NT2/D1 (cell line): ENCODE data around the gene BBOF1.

Source experiments
- SUZ12 ChIP-seq: IDR thresholded peaks from 2 replicates; pipeline ENCODE4 v1.6.1; 2011; ENCODE audit not compliant: insufficient read length, insufficient read depth; ENCODE audit errors: extremely low read depth
- YY1 ChIP-seq: IDR thresholded peaks from 2 replicates; pipeline ENCODE4 v1.6.1; 2011; ENCODE audit not compliant: insufficient read length, insufficient read depth
- ZNF274 ChIP-seq: IDR thresholded peaks from 2 replicates; pipeline ENCODE4 v1.6.1; 2011; ENCODE audit warnings: mild to moderate bottlenecking, low read depth, low read length

DNA sequence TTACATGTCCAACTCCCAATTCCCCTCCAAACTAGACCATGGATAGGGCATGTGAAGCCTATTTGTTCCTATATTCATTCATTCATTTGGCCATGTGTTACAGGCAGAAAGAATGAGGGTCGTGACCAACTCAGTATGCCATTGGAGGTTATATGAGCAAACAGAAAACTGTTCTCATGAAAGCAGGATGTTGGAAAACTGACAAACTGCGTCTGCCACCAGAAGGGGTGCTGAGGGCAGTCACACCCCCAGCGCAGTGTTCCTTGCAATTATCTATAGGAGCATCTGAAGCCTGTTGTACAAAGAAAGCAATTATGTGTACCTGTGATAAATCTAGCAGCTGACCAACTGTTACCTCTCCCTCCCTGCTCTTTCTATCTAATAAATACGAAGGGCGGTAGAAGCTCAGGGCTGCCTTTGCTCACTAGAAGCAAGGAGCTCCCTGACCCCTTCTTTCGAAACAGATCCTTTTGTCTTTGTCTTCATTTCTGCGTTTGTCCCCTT is 21.2 kb upstream of the BBOF1 start:
- TF ChIP-seq SUZ12 (no peak), YY1 (no peak), ZNF274 (no peak)
